Naive thymus-derived CD4-positive, alpha-beta T cell (primary cell): ENCODE measurements around the gene PRRC2B. TPM values are rescaled to one million over a fixed set of nuclear protein-coding genes. Genes with fewer than 3 reads are reported as not detected.
A peak's percentile ranks its signal among the peaks of the same experiment; 100 is the strongest.

Source experiments
- ATAC-seq: fragments of 150-1000 bp; cut with Tn5 transposase; 2 replicates; pipeline ENCODE4 v1.10.0; 2021; ENCODE audit warnings: mild to moderate bottlenecking, moderate library complexity
- CTCF ChIA-PET: fragments of 350-600 bp; sonication (Branson Sonifier 250); formaldehyde crosslinking; loops from one replicate; lab custom pipeline; 2021; ENCODE audit warnings: antibody characterized with exemption; lab: Charles Lee
- POLR2A ChIA-PET: fragments of 350-600 bp; sonication (Branson Sonifier 250); formaldehyde crosslinking; loops from one replicate; lab custom pipeline; 2021; ENCODE audit warnings: antibody characterized with exemption, inconsistent platforms; lab: Charles Lee
- DNase-seq, 9 donors: peaks; one replicate each; pipeline versions ENCODE4 v3.0.0 to v3.0.0-alpha.2; 2020 to 2022; ENCODE audit warnings: mixed read lengths in 1 of 9
- H3K27ac ChIP-seq: one replicate; pipeline ENCODE4 v1.7.0; 2013; ENCODE audit warnings: mild to moderate bottlenecking, low read depth, low read length, moderate library complexity
- H3K27me3 ChIP-seq, 2 donors: one replicate each; pipeline ENCODE4 v1.7.0; 2013; ENCODE audit warnings: low read length in 2 of 2, mild to moderate bottlenecking in 2 of 2, moderate library complexity in 2 of 2; ENCODE audit not compliant: control insufficient read depth in 2 of 2, insufficient read depth in 2 of 2
- H3K36me3 ChIP-seq, 3 experiments: 1 replicate in 2 of 3; 2 replicates in 1 of 3; pipeline ENCODE4 v1.7.0; 2013; ENCODE audit warnings: low read length in 3 of 3, mild to moderate bottlenecking in 3 of 3, moderate library complexity in 1 of 3; ENCODE audit not compliant: insufficient read depth in 3 of 3, control insufficient read depth in 2 of 3
- H3K4me1 ChIP-seq, 2 donors: one replicate each; pipeline ENCODE4 v1.7.0; 2013; ENCODE audit warnings: low read length in 2 of 2, mild to moderate bottlenecking in 2 of 2, moderate library complexity in 1 of 2; ENCODE audit not compliant: control insufficient read depth in 2 of 2, insufficient read depth in 2 of 2
- H3K4me3 ChIP-seq: 2 replicates; pipeline ENCODE4 v1.7.0; 2013; ENCODE audit warnings: mild to moderate bottlenecking, low read length
- H3K9me3 ChIP-seq, 3 experiments: 1 replicate in 2 of 3; 2 replicates in 1 of 3; pipeline ENCODE4 v1.7.0; 2013; ENCODE audit warnings: low read length in 3 of 3; ENCODE audit not compliant: control insufficient read depth in 2 of 3
- H3K27ac Mint-ChIP-seq, 9 donors: one replicate each; pipeline ENCODE4 v1.8.0; 2020 to 2022; ENCODE audit warnings: mixed read lengths in 9 of 9, mild to moderate bottlenecking in 8 of 9, moderate library complexity in 5 of 9, inconsistent platforms in 2 of 9
- H3K27me3 Mint-ChIP-seq, 5 donors: one replicate each; pipeline ENCODE4 v1.8.0; 2021 to 2022; ENCODE audit warnings: mixed read lengths in 5 of 5, mild to moderate bottlenecking in 1 of 5
- H3K36me3 Mint-ChIP-seq, 5 donors: one replicate each; pipeline ENCODE4 v1.8.0; 2020 to 2022; ENCODE audit warnings: mixed read lengths in 5 of 5, mild to moderate bottlenecking in 3 of 5, inconsistent platforms in 1 of 5
- H3K4me1 Mint-ChIP-seq, 7 donors: one replicate each; pipeline ENCODE4 v1.8.0; 2020 to 2022; ENCODE audit warnings: mixed read lengths in 7 of 7, mild to moderate bottlenecking in 3 of 7, inconsistent platforms in 1 of 7
- H3K4me3 Mint-ChIP-seq, 10 donors: one replicate each; pipeline ENCODE4 v1.8.0; 2020 to 2022; ENCODE audit warnings: mild to moderate bottlenecking in 10 of 10, mixed read lengths in 10 of 10, moderate library complexity in 6 of 10, inconsistent platforms in 2 of 10
- H3K9me3 Mint-ChIP-seq, 11 donors: one replicate each; pipeline ENCODE4 v1.8.0; 2020 to 2022; ENCODE audit warnings: mixed read lengths in 11 of 11, mild to moderate bottlenecking in 4 of 11, inconsistent platforms in 1 of 11, moderate library complexity in 1 of 11
- intact Hi-C, 2 donors: fragments of 100-400 bp; cut with micrococcal nuclease; formaldehyde crosslinking; loops; one replicate each; pipeline ENCODE4 v1.15.1; 2023
- polyA plus RNA-seq, 2 donors: library from polyadenylated mRNA; unstranded; fragments of 300-500 nt; fragmentation: Illumina TruSeq; gene quantifications; one replicate each; pipeline ENCODE4 v1.2.3, GENCODE V29; 2021
- total RNA-seq, 6 experiments: library from RNA in 5 of 6; stranded (reverse) in 5 of 6; gene quantifications; 1 replicate in 5 of 6; 2 replicates in 1 of 6; pipeline ENCODE4 v1.2.3 and lab custom pipeline; 2021 to 2026

Gene PRRC2B
- total and polyA plus RNA-seq, 7 experiments from 2014 or later = 29.8 to 382 (median 227) TPM

DNA sequence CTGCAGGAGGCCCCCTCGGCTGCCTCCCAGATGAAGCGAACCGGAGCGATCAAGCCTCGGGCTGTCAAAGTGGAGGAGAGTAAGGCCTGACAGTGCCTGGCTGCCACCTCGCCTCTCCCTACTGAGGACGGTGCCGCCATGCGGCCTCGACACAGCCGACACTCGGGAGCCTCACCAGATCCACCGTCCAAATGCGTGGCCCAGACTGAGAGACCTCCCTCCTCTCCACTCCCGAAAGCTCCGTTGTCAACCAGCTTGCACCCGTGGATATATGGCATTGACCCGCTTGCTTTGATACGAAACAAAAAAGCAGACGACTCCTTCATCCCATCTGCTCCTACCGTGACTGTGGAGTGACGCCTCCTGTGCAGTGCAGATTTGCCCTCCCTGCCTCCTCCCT lies 101.9 kb downstream of the PRRC2B start:
- CTCF ChIA-PET = no interaction called here
- Histone ChIP-seq H3K4me1 (peaks cover 18 to 19% of the 10 kb centered on the region in 2 donors), H3K27ac (no peak overlapping the region), H3K36me3 (peaks cover 18 to 76% (median 28%) of the 10 kb centered on the region in 3 experiments), H3K9me3 (no peaks in the 10 kb centered on the region), H3K27me3 (no peaks in the 10 kb centered on the region), H3K4me3 (no peak overlapping the region)
- DNase-seq = no peak
- peaks cover 16 to 37% (median 33%) of the 10 kb centered on the region in 7 donors for H3K4me1 Mint-ChIP-seq
- H3K9me3 Mint-ChIP-seq = no peaks in the 10 kb centered on the region
- H3K27ac Mint-ChIP-seq = peak overlapping the region in 3 of 9 donors; percentile 9 to 32 (median 28)
- H3K4me3 Mint-ChIP-seq = no peak overlapping the region
- peaks cover 5 to 37% (median 18%) of the 10 kb centered on the region in 5 donors for H3K36me3 Mint-ChIP-seq
- intact Hi-C loops = no loop called here
- no peaks in the 10 kb centered on the region for H3K27me3 Mint-ChIP-seq
- POLR2A ChIA-PET = no interaction called here
- no peak for ATAC-seq

DNA sequence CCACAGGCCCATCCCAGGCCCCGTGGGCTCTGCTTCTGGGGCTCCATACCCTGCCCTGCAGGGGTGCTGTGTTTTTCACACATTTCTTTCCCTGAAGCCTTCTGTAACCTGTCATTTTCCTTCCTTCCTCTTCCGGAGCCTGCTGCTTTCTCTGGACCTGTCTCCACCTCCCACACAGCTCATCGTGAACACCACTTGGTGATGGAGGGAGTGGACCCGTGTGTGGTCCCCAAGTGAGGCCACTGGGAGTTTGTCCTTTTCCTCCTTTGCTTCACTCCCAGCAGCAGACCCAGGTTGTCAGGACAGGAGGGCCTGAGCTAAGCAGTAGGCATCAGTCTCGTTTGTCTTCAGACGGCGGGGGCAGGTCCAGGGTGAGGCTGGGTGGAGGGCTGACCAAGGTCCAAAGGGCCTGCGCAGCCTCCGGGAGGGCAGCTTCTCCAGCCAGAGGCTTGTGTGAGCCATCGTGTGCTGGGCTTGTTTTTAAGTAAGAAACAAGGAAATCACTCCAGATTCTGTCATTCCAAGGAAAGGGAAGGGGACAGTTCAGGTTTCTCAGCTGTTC lies 103.0 kb downstream of the PRRC2B start:
- ChIA-PET CTCF (interaction anchor here (0.6 kb wide), 1 partner anchor 54 kb away, joined by 4 read pairs; no protein-coding TSS in a partner anchor), POLR2A (no interaction called here)
- H3K27ac Mint-ChIP-seq = peak overlapping the region in 3 of 9 donors; percentile 17 to 98 (median 33)
- Histone ChIP-seq H3K4me1 (peaks cover 30% of the 10 kb centered on the region in 2 donors), H3K36me3 (peaks cover 17 to 64% (median 20%) of the 10 kb centered on the region in 3 experiments), H3K9me3 (no peaks in the 10 kb centered on the region), H3K27ac (peak overlapping the region; percentile 88), H3K4me3 (no peak overlapping the region), H3K27me3 (no peaks in the 10 kb centered on the region)
- intact Hi-C loops = no loop called here
- H3K27me3 Mint-ChIP-seq = no peaks in the 10 kb centered on the region
- ATAC-seq (no peak), DNase-seq (no peak)
- H3K4me1 Mint-ChIP-seq = peaks cover 27 to 47% (median 45%) of the 10 kb centered on the region in 7 donors
- H3K4me3 Mint-ChIP-seq = no peak overlapping the region
- H3K9me3 Mint-ChIP-seq = no peaks in the 10 kb centered on the region
- peaks cover 0 to 26% (median 12%) of the 10 kb centered on the region in 5 donors for H3K36me3 Mint-ChIP-seq

GRCh38 chr9:131499254-131499767 lies 105.4 kb downstream of the PRRC2B start:
- ChIA-PET POLR2A (interaction anchor here (0.6 to 2.2 kb wide), 8 partner anchors 20 to 245 kb away, joined by 3 to 13 read pairs (median 4); no protein-coding TSS in a partner anchor), CTCF (interaction anchor here (0.6 to 2.3 kb wide), 5 partner anchors 40 to 241 kb away, joined by 3 to 9 read pairs (median 3); no protein-coding TSS in a partner anchor)
- Mint-ChIP-seq H3K27ac (peak overlapping the region; percentile 76 to 98 (median 93)), H3K36me3 (peaks cover 0 to 15% (median 0%) of the 10 kb centered on the region in 5 donors), H3K4me3 (peak overlapping the region in 8 of 10 donors; percentile 10 to 98 (median 91)), H3K27me3 (no peaks in the 10 kb centered on the region), H3K4me1 (peaks cover 38 to 57% (median 54%) of the 10 kb centered on the region in 7 donors), H3K9me3 (peaks cover 0 to 5% (median 0%) of the 10 kb centered on the region in 11 donors)
- ATAC-seq = no peak
- intact Hi-C loops = no loop called here
- Histone ChIP-seq H3K27me3 (no peaks in the 10 kb centered on the region), H3K4me3 (no peak overlapping the region), H3K4me1 (peaks cover 38 to 39% of the 10 kb centered on the region in 2 donors), H3K36me3 (peaks cover 0 to 48% (median 8%) of the 10 kb centered on the region in 3 experiments), H3K27ac (peak overlapping the region; percentile 88), H3K9me3 (no peaks in the 10 kb centered on the region)
- DNase-seq = no peak

GRCh38 chr9:131500377-131500776 lies 106.5 kb downstream of the PRRC2B start:
- Mint-ChIP-seq H3K4me3 (peak overlapping the region; percentile 81 to 98 (median 92)), H3K4me1 (peaks cover 45 to 67% (median 64%) of the 10 kb centered on the region in 7 donors), H3K9me3 (peaks cover 0 to 5% (median 0%) of the 10 kb centered on the region in 11 donors), H3K27me3 (no peaks in the 10 kb centered on the region), H3K27ac (peak overlapping the region; percentile 84 to 98 (median 93)), H3K36me3 (peaks cover 0 to 16% (median 0%) of the 10 kb centered on the region in 5 donors)
- peak overlapping the region; percentile 88 for H3K27ac ChIP-seq
- peak overlapping the region; percentile 12 for H3K4me3 ChIP-seq
- ATAC-seq (peak; percentile 85), DNase-seq (peak; percentile 20 to 85 (median 79))
- H3K9me3 ChIP-seq = no peaks in the 10 kb centered on the region
- intact Hi-C loops = loop anchor here (1.0 to 5.0 kb wide), 12 partner anchors 77 to 742 kb away; partner anchors contain the start of gene FAM78A (in 1 of the 2)
- CTCF ChIA-PET = interaction anchor here (0.6 to 2.3 kb wide), 11 partner anchors 59 to 741 kb away, joined by 3 to 12 read pairs (median 3); no protein-coding TSS in a partner anchor
- peaks cover 41 to 42% of the 10 kb centered on the region in 2 donors for H3K4me1 ChIP-seq
- no peaks in the 10 kb centered on the region for H3K27me3 ChIP-seq
- POLR2A ChIA-PET = interaction anchor here (0.9 to 2.2 kb wide), 11 partner anchors 12 to 244 kb away, joined by 3 to 13 read pairs (median 5); no protein-coding TSS in a partner anchor
- H3K36me3 ChIP-seq = peaks cover 0 to 38% (median 0%) of the 10 kb centered on the region in 3 experiments

DNA sequence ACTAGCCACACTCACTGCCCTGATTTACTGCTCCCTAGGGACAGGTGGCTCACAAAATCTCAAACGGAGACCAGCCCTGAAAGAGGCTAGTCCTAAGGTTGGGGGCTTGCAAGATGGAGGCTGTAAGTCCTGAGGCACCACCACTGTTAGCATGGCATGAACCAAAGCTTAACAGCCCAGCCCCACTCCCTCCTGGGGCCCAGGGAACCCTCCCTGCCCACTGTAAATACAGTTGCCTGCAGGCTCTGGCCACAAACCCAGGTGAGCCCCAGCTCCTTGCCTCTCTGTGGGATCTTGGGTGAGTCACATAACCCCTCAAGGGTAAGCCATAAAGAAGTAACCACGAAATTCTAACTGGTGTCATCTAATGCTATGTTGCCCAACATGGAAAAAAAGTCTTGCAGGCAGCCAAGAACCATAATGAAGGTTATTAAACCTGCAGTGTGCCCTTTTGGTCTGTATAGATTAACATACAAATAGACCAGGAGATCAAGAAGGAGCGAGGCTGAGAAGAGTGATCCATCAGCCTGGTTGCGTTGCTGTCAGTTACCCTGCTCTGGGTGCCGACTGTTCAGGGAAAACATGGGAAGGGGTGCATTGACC lies 107.2 kb downstream of the PRRC2B start:
- peaks cover 0 to 13% (median 3%) of the 10 kb centered on the region in 5 donors for H3K36me3 Mint-ChIP-seq
- peaks cover 0 to 5% (median 0%) of the 10 kb centered on the region in 11 donors for H3K9me3 Mint-ChIP-seq
- DNase-seq = peak in 6 of 9 donors; percentile 7 to 64 (median 19)
- peak overlapping the region; percentile 81 to 98 (median 92) for H3K4me3 Mint-ChIP-seq
- H3K27ac Mint-ChIP-seq = peak overlapping the region; percentile 84 to 98 (median 93)
- no peaks in the 10 kb centered on the region for H3K9me3 ChIP-seq
- peak; percentile 8 for ATAC-seq
- peaks cover 0 to 31% (median 0%) of the 10 kb centered on the region in 3 experiments for H3K36me3 ChIP-seq
- intact Hi-C loops = loop anchor here (1.0 to 5.0 kb wide), 14 partner anchors 76 to 741 kb away; partner anchors contain the start of gene FAM78A (in 1 of the 2)
- peak overlapping the region; percentile 88 for H3K27ac ChIP-seq
- no peaks in the 10 kb centered on the region for H3K27me3 Mint-ChIP-seq
- H3K4me1 ChIP-seq = peaks cover 41 to 42% of the 10 kb centered on the region in 2 donors
- ChIA-PET POLR2A (interaction anchor here (1.0 to 2.2 kb wide), 9 partner anchors 13 to 243 kb away, joined by 3 to 13 read pairs (median 5); no protein-coding TSS in a partner anchor), CTCF (interaction anchor here (0.8 to 2.3 kb wide), 8 partner anchors 58 to 242 kb away, joined by 3 to 12 read pairs (median 4); no protein-coding TSS in a partner anchor)
- H3K4me3 ChIP-seq = peak overlapping the region; percentile 12
- H3K4me1 Mint-ChIP-seq = peaks cover 48 to 72% (median 65%) of the 10 kb centered on the region in 7 donors
- H3K27me3 ChIP-seq = no peaks in the 10 kb centered on the region
